ENCODE results near the gene UBAC1.
"Not testable (repeated sequence)": the region's sequence is repeated elsewhere in the genome, so short reads cannot be mapped to it uniquely, and the experiment has no call there.

The UBAC1 gene

DNA sequence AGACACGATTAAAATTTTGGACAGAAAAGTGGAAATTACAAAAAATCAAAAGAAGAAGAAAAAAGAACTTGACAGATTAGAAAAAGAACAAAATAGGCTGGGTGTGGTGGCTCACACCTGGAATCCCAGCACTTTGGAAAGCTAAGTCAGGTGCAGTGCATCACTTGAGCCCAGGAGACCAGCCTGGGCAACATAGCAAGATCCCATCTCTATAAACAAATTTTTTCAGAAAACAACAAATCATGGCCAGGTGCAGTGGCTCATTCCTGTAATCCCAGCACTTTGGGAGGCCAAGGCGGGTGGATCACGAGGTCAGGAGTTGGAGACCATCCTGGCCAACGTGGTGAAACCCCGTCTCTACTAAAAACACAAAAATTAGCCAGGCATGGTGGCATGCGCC, 68.8 kb downstream of the UBAC1 start:
- not testable (repeated sequence) for DNase-seq

GRCh38 chr9:135891027-135891631, 70.0 kb downstream of the UBAC1 start:
- DNase-seq, result no peak

DNA sequence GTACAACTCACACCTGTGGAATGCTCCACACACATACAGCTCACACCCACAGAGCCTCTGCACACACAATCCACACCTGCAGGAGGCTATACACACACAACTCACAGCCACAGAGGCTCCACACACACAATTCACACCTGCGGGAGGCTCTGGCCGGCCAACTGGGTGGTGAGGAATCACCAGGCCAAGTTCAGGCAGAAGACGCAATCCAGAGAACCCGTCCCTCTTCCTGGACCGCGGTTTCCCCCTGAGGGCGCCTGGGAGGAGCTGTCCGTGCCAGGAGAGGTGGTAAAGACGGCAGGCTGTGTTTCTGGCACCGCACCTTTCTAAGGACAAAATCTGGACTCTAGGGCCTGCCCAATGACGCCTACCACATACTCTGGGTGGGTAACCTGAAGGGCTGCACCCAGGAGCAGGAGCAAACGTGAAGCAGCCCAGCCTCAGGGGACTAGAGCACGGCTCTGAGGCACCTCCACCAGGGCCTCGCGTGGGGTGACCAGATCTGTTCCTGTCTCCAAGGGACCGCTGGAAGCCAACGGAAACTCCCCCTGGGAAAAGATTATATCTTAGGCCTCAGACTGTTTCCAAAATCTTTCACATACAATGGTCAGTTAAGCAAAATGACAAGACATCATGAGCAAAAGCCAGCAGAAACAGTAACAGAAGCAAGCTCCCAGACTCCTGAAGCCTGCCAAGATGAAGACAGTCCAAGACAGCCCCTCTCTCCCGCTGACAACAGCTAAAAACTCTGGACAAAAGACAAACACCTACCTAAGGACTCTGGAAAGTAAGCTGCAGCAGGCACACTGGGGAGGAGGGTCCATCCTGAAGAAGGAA, 70.8 kb downstream of the UBAC1 start:
- no peak for DNase-seq

DNA sequence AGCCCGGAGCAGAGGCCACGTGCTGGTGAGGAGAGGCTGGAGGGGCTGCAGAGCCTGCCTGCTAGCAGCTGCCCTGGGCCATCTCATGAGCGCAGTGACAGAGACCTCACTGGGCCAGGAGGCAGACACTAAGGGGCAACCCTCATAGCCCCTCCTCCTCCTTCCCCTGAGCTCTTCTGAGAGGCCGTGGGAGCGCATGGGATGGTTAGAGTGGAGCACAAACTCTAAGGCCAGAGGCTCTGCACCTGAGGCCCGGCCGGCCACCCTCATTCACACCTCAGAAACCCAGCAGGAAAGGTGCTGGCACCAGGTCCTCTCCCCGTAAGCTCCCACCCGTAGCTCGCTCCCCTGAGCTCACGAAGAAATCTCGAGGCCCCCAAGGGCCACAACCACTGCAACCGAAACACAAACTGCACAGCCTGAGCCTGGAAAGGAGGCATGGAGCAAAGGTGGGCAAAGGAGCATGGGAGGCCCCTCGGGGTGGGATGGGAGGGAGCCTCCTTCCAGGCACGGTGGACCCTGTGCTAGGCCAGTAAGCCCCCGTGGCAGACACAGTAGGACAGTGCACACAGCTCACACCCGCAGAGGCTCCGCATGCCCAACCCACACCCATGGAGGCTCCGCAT, 71.5 kb downstream of the UBAC1 start:
- DNase-seq, result no peak

- no peak for DNase-seq
Measured at GRCh38 chr9:135888766-135889394, 72.3 kb downstream of the UBAC1 start.

DNA sequence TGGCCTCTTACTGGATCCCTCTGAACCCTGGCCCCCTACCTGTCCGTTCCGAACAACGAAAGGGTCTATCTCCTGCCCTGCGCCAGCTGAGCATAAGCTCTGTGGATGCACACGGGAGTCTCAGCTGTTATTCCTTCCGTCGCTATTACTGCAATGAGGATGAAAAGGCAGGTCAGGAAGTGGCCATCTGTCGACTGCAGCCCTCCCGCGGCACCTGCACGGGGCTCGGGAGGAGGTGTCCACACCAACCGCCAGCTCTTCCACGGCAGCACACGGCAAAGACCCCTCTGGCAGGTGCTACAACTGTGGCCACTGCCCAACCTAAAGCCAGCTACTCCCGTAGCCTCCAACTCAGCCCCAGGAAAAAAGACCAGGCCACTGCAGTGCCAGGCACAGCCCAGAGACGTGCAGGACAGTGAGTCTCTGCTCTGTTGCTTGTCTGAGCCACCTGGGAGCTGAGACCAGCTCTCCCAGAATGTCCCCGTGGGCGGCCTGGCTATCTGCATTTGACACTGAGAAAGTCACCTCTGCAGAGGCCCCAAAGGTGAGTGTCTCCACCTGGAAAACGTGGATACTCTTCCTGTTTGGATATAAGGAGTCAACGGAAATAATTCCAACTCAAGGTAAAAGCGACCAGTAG, 72.9 kb downstream of the UBAC1 start:
- no peak for DNase-seq

- DNase-seq, result peak in 2 of 4 experiments; percentile 43 to 46
Measured at GRCh38 chr9:135887585-135888050, 73.6 kb downstream of the UBAC1 start.

DNA sequence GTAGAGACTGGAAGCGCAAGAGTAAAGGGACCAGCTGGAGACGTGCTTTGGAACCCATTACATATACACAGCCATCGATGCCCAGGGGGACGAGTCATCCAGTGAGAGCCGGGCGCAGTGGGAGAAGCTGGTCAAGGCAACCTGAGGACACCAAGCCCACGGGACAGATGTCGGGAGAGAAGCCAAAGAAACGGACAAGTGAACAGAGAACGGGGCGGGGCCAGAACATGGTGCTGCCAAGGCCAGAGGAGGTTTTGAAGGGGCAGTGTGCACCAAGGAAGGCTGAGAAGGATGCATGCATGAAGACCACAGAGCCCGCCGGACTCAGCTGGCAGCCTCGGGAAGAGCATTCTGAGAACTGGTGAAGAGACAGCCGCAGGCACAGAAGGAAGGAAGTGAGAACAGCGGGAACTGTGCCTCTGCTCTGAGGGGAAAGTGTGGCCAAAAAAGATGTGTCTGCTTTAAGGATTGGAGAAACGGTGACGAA, 74.1 kb downstream of the UBAC1 start:
- no peak for DNase-seq

DNA sequence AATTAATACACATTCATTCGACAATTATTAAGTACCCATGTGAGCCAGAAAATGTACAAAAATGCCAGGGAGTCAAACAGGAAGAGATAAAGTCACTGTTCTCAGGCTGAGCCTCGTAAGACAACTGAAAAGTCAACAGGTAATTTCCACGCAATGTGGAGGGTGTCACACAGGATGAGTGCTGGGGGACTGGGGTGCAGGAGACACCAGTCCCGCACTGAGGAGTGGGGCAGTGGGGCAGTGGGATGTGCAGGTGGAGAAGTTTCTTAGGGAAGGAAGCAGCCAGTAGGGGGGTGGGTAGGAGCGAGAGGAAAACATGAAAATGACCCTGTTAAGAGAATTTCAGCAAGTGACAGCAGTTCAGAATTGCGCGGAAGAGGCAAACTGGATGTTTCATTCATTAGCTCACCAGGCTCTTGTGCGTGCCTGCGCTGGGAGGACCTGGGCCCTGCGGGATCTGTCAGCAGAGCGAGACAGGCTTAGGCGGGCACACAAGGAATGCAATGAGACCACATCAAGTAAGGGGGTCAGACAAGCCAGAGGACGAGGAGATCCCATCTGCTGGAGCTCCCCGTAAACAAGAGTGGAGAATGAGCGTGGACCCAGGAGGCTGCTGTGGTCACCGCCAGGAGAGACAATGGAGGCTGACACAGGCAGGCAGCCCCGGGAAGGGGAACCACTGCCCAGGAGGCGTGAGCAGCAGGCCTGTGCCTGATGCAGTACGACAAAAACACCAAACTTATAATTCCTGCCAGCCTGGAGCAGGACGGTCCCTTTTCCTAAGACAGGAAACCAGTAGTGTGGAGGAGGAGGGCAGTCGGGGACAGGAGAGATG, 74.8 kb downstream of the UBAC1 start:
- no peak for DNase-seq

DNA sequence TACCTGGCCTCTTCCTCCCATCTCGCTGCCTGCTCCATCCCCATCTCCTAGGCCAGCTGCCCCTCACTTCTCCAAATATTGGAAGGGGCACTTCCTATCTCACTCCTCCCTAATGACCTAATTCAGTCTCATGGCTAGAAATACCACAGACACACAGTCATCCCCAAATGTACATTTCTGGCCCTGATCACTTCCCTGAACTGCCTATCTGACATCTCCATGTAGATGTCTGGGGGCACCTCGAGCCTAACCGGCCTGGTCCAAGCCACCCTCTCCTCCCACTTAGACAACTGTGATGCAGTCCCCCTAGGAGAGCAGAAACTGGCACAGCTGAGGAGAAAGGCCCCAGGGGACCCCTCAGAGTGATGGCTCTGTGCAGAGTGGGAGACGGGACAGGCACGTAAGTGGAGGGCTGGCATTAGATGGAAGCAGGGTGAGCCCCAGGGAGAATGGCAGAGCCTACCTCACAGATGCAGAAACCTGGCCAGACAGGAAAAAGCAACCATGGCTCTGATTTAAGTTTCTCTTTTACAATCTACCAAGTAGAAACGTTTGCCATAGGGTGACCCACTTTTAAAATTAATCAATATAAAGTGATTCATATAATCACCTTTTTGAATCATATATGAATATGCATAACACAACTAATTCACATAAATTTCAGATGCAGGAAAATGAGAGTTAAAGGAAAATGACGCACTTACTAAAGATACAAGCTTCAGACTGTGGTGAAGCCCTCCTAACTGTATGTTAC, 75.9 kb downstream of the UBAC1 start:
- no peak for DNase-seq

- no peak for DNase-seq
Measured at GRCh38 chr9:135884328-135885035, 76.7 kb downstream of the UBAC1 start.

DNA sequence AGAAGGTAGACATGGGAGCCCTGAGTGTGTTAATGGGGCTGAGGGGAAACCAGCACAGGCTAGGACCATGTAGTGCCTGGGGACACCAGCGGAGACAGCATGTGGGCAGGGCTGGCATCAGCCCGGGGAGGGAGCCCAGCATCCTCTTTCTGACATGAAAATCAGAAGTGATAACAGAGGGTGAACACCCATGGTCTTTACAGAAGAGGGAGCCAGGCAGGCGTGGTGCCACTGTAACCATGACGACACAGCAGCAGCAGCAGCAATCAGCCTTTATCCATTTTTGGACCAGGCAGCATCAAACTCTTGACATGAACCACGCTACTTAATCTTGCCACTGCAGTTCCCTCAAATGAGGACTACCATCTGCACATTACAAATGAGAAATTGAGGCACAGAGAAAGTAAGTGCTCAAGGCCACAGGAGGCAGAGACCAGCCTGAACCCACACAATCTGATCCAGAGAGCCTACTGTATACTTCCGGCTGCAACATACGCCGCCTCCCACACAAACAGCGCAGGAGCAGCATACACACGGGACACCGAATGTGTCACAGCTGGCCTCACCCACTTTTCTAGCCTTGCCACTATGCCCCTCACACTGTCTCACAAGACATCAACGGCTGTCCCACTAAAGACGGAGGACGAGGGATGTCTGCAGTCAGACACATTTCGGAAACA, 77.6 kb downstream of the UBAC1 start:
- no peak for DNase-seq
